Measurements from ENCODE around the gene PRKAG2.

Gene PRKAG2

GRCh38 chr7:151687523-151688235 lies 189.2 kb downstream of the PRKAG2 start:
- no peak for DNase-seq (ENCODE audit: low read depth)
- no peak overlapping the region for H3K4me3 ChIP-seq (ENCODE audit: low read depth, low read length)

GRCh38 chr7:151686826-151687225 lies 190.1 kb downstream of the PRKAG2 start:
- no peak overlapping the region for H3K4me3 ChIP-seq (ENCODE audit: low read depth, low read length)
- TF ChIP-seq CTCF (IDR thresholded peaks at IDR 0.05; ENCODE audit: low read depth, low read length): no peak
- TF ChIP-seq MAX (IDR thresholded peaks at IDR 0.05; ENCODE audit: low read depth, low read length): no peak
- TF ChIP-seq MYC (IDR thresholded peaks at IDR 0.05; ENCODE audit: low read depth, low read length): no peak
- TF ChIP-seq POLR2A (IDR thresholded peaks at IDR 0.05; ENCODE audit: extremely low read depth, insufficient read length): no peak

More at GRCh38 chr7:151687523-151688235, 189.2 kb downstream of the PRKAG2 start:
- no peak for TF ChIP-seq MAX (IDR thresholded peaks at IDR 0.05; ENCODE audit: low read depth, low read length)
- no peak for TF ChIP-seq POLR2A (IDR thresholded peaks at IDR 0.05; ENCODE audit: extremely low read depth, insufficient read length)
- no peak for TF ChIP-seq CTCF (IDR thresholded peaks at IDR 0.05; ENCODE audit: low read depth, low read length)

GRCh38 chr7:151686016-151686766 lies 190.7 kb downstream of the PRKAG2 start:
- TF ChIP-seq POLR2A (IDR thresholded peaks at IDR 0.05; ENCODE audit: extremely low read depth, insufficient read length) (no peak), MYC (IDR thresholded peaks at IDR 0.05; ENCODE audit: low read depth, low read length) (no peak), CTCF (IDR thresholded peaks at IDR 0.05; ENCODE audit: low read depth, low read length) (no peak), MAX (IDR thresholded peaks at IDR 0.05; ENCODE audit: low read depth, low read length) (no peak)
- no peak overlapping the region for H3K4me3 ChIP-seq (ENCODE audit: low read depth, low read length)
- DNase-seq (ENCODE audit: low read depth): no peak

More at GRCh38 chr7:151686826-151687225, 190.1 kb downstream of the PRKAG2 start:
- DNase-seq (ENCODE audit: low read depth): no peak

GRCh38 chr7:151684408-151685175 lies 192.3 kb downstream of the PRKAG2 start:
- no peak overlapping the region for H3K4me3 ChIP-seq (ENCODE audit: low read depth, low read length)
- TF ChIP-seq MYC (IDR thresholded peaks at IDR 0.05; ENCODE audit: low read depth, low read length) (no peak), MAX (IDR thresholded peaks at IDR 0.05; ENCODE audit: low read depth, low read length) (no peak), POLR2A (IDR thresholded peaks at IDR 0.05; ENCODE audit: extremely low read depth, insufficient read length) (no peak), CTCF (IDR thresholded peaks at IDR 0.05; ENCODE audit: low read depth, low read length) (no peak)
- DNase-seq (ENCODE audit: low read depth): no peak

- DNase-seq (ENCODE audit: low read depth): no peak
- no peak overlapping the region for H3K4me3 ChIP-seq (ENCODE audit: low read depth, low read length)
- TF ChIP-seq MYC (IDR thresholded peaks at IDR 0.05; ENCODE audit: low read depth, low read length) (no peak), CTCF (IDR thresholded peaks at IDR 0.05; ENCODE audit: low read depth, low read length) (no peak), MAX (IDR thresholded peaks at IDR 0.05; ENCODE audit: low read depth, low read length) (no peak), POLR2A (IDR thresholded peaks at IDR 0.05; ENCODE audit: extremely low read depth, insufficient read length) (no peak)
Measured at GRCh38 chr7:151683615-151684407, 193.1 kb downstream of the PRKAG2 start.

All from NB4 (cell line).